GM12864 (cell line): ENCODE data around the gene TRIM27.

Experiments used
- DNase-seq: peaks from one replicate; pipeline ENCODE4 v3.0.0-alpha.2; 2011; ENCODE audit warnings: low read depth
- H3K4me3 ChIP-seq: 2 replicates; pipeline ENCODE4 v1.5.1; 2011; ENCODE audit warnings: mild to moderate bottlenecking, low read depth, low read length, control low read depth
- CTCF ChIP-seq: IDR thresholded peaks from 2 replicates; pipeline ENCODE4 v1.5.1; 2011; ENCODE audit warnings: low read depth, mild to moderate bottlenecking, moderate library complexity, low read length, control low read depth, inconsistent platforms; ENCODE audit errors: missing control alignments

TRIM27 gene

GRCh38 chr6:28920281-28920680, 3.5 kb downstream of the TRIM27 start:
- DNase-seq, result no peak
- no peak for TF ChIP-seq CTCF
- no peak overlapping the region for H3K4me3 ChIP-seq

- no peak overlapping the region for H3K4me3 ChIP-seq
- TF ChIP-seq CTCF, result no peak
- no peak for DNase-seq
These were observed 8.8 kb downstream of the TRIM27 start for GRCh38 chr6:28914941-28915340.

- no peak for DNase-seq
- no peak for TF ChIP-seq CTCF
- no peak overlapping the region for H3K4me3 ChIP-seq
These were observed 12.7 kb downstream of the TRIM27 start for GRCh38 chr6:28910901-28911690.

GRCh38 chr6:28907394-28907793, 16.4 kb downstream of the TRIM27 start:
- no peak for TF ChIP-seq CTCF
- no peak for DNase-seq
- H3K4me3 ChIP-seq, result no peak overlapping the region

- no peak overlapping the region for H3K4me3 ChIP-seq
- no peak for TF ChIP-seq CTCF
- DNase-seq, result no peak
These were observed 17.1 kb downstream of the TRIM27 start for GRCh38 chr6:28906669-28907068.

GRCh38 chr6:28903686-28904085, 20.1 kb downstream of the TRIM27 start:
- DNase-seq, result no peak
- TF ChIP-seq CTCF, result no peak
- H3K4me3 ChIP-seq, result no peak overlapping the region

GRCh38 chr6:28901831-28902230, 22.0 kb downstream of the TRIM27 start:
- no peak for TF ChIP-seq CTCF
- DNase-seq, result no peak
- no peak overlapping the region for H3K4me3 ChIP-seq
